Measurements from ENCODE around the gene SLC24A5.

DNA sequence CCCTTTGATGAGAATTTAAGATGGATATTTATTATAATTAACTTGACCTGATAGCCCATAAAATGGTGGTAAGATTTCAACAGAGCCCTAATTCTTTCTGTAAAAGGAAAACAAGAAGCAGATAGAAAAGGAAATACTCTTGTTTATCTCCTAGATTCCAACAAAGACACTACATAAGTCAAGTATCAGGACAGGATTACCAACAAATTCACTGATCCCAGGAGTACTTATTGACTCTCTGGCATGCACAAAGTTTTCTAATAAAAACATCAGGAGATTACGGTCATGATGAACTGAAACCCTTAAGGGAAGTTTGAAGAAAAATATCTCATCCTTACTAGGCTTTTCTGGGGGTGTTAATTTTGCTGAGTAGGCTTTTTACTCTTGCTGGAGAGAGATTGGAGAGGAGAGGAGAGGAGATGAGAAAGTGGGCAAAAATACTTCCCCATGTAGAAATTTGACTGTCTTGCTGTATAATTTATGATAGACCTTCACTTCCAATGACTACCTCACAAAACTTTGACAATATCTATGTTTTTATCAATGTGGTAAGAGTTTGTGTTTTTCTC is 43.1 kb upstream of the SLC24A5 start:
- no peak for TF ChIP-seq ATF1 (CRISPR knock-in tag; IDR thresholded peaks at IDR 0.05)
- TF ChIP-seq RELA (CRISPR knock-in tag; IDR thresholded peaks at IDR 0.05; ENCODE audit: borderline replicate concordance): no peak
- TF ChIP-seq, protein P1, sequence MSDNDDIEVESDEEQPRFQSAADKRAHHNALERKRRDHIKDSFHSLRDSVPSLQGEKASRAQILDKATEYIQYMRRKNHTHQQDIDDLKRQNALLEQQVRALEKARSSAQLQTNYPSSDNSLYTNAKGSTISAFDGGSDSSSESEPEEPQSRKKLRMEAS (CRISPR knock-in tag; IDR thresholded peaks at IDR 0.05): no peak
- TF ChIP-seq, protein P2, sequence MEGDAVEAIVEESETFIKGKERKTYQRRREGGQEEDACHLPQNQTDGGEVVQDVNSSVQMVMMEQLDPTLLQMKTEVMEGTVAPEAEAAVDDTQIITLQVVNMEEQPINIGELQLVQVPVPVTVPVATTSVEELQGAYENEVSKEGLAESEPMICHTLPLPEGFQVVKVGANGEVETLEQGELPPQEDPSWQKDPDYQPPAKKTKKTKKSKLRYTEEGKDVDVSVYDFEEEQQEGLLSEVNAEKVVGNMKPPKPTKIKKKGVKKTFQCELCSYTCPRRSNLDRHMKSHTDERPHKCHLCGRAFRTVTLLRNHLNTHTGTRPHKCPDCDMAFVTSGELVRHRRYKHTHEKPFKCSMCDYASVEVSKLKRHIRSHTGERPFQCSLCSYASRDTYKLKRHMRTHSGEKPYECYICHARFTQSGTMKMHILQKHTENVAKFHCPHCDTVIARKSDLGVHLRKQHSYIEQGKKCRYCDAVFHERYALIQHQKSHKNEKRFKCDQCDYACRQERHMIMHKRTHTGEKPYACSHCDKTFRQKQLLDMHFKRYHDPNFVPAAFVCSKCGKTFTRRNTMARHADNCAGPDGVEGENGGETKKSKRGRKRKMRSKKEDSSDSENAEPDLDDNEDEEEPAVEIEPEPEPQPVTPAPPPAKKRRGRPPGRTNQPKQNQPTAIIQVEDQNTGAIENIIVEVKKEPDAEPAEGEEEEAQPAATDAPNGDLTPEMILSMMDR (IDR thresholded peaks at IDR 0.05): no peak
- no peak for TF ChIP-seq SMAD3 (CRISPR knock-in tag; IDR thresholded peaks at IDR 0.05; ENCODE audit: borderline replicate concordance)
- TF ChIP-seq OVOL2 (CRISPR knock-in tag; IDR thresholded peaks at IDR 0.05; ENCODE audit: borderline replicate concordance): no peak
- no peak for TF ChIP-seq ETV6 (CRISPR knock-in tag; IDR thresholded peaks at IDR 0.05)
- TF ChIP-seq, protein P3, sequence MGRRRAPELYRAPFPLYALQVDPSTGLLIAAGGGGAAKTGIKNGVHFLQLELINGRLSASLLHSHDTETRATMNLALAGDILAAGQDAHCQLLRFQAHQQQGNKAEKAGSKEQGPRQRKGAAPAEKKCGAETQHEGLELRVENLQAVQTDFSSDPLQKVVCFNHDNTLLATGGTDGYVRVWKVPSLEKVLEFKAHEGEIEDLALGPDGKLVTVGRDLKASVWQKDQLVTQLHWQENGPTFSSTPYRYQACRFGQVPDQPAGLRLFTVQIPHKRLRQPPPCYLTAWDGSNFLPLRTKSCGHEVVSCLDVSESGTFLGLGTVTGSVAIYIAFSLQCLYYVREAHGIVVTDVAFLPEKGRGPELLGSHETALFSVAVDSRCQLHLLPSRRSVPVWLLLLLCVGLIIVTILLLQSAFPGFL (CRISPR knock-in tag; IDR thresholded peaks at IDR 0.05; ENCODE audit: borderline replicate concordance): no peak
- no peak for TF ChIP-seq ESRRA (CRISPR knock-in tag; IDR thresholded peaks at IDR 0.05; ENCODE audit: borderline replicate concordance)
- TF ChIP-seq, protein P4, sequence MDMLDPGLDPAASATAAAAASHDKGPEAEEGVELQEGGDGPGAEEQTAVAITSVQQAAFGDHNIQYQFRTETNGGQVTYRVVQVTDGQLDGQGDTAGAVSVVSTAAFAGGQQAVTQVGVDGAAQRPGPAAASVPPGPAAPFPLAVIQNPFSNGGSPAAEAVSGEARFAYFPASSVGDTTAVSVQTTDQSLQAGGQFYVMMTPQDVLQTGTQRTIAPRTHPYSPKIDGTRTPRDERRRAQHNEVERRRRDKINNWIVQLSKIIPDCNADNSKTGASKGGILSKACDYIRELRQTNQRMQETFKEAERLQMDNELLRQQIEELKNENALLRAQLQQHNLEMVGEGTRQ (CRISPR knock-in tag; IDR thresholded peaks at IDR 0.05): no peak
- TF ChIP-seq JUN (CRISPR knock-in tag; IDR thresholded peaks at IDR 0.05): no peak
- no peak for TF ChIP-seq FOXK1 (CRISPR knock-in tag; IDR thresholded peaks at IDR 0.05)
- TF ChIP-seq TCF7 (CRISPR knock-in tag; IDR thresholded peaks at IDR 0.05; ENCODE audit: low read depth): no peak

All from WTC11 (cell line).